DMS153 treated with DMSO at 0.1 percent for 48 hours (cell line): Measurements from ENCODE around the gene MTA3.
"Not testable (repeated sequence)": the region's sequence is repeated elsewhere in the genome, so short reads cannot be mapped to it uniquely, and the experiment has no call there.

Experiments used
- DNase-seq: peaks from one replicate; lab custom pipeline; 2025; ENCODE audit not compliant: unreplicated experiment; lab: John Stamatoyannopoulos, UW

Gene MTA3

GRCh38 chr2:42607101-42607637, 38.7 kb downstream of the MTA3 start:
- no peak for DNase-seq

DNA sequence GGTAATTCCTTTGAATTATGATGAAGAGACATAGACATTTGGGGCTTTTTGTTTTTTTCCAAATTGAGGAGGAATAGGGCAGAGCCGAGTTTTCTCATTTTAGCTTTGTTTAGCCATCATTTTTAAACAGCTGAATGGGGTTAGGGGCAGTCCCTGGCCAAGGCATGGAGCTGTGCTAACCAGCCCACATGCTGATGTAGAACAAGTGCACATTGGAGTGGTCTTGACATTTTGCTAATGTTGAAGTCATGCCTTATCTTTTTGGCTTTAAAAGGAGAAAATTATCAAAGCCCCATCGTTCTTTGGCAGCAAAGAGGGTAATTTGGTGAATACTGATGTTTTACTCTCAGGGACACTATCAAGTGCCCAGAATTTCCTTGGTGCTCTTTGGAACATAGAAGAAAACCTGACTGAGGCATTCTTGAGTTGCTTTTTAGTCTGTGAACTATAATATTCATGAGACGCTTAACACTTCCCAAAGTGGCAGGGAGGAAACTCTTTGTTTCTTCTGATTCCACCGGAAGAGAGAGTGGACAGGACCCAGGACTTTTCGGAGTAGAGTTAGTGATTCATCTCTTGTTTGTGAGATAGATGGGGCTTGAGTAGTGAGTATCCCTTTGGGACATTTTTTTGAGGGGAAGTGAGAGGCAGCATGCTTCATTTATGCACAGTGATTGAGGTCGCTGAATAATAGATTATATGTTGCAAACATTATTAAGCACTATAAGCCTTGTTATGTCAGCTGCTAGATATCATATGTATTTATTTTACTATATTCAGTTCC, 45.0 kb downstream of the MTA3 start:
- no peak for DNase-seq

GRCh38 chr2:42614838-42615237, 46.4 kb downstream of the MTA3 start:
- DNase-seq: no peak

DNA sequence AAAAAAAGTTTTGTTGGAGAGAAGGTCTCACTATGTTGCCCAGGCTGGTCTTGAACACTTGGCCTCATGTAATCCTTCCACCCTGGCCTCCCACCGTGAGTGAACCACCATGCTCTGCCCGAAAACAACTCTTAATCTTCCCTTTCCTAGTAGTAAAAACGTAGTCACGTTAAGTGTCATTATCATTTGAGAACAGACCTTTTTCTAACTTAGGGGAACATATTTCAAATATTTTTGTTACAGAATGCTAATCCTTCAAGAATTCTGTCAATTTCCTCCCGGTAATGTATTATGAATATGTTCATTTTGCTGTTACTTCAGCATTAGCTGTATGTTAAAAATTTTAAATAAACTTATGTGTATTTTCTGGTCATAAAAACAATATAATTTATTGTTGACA, 49.7 kb downstream of the MTA3 start:
- no peak for DNase-seq

- DNase-seq: no peak
These were observed 50.5 kb downstream of the MTA3 start for GRCh38 chr2:42618972-42619371.

DNA sequence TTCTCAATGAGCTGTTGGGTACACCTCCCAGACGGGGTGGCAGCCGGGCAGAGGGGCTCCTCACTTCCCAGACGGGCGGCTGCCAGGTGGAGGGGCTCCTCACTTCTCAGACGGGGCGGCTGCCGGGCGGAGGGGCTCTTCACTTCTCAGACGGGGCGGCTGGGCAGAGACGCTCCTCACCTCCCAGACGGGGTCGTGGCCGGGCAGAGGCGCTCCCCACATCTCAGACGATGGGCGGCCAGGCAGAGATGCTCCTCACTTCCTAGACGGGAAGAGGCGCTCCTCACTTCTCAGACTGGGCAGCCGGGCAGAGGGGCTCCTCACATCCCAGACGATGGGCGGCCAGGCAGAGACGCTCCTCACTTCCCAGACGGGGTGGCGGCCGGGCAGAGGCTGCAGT, 53.2 kb downstream of the MTA3 start:
- not testable (repeated sequence) for DNase-seq

DNA sequence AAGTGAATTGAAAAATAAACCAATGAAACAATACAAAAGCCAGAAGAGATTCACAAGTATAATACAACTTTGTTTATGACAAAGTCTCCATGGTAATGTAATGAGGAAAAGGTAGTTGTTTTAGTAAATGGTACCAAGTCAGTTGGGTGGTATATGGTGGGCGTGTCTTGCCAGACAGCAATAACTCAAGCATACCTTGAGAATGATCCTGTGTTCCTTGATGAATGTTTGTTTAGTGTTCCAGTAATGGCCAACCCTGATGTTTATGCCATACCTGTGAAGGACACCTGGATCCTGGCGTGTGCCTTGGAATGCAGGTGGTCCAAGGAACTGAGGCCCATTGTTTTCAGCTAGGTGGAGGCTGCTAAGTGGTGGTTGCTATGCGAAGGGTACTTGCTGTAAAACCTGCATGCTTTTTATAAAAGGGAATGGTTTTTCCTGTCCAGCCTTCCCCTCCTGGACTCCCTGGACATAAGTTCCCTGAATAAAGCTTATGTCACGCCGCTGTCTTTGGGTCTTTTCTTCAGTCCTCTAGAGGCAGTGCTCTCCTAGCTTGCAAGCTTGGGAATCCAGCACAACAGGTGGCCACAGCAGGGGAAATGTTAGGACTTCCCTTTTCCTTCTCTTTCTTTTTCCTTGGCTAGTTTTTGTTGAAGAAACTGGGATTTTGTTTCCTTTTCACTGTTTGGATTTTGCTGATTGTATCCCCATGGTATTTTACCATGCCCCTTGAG, 54.7 kb downstream of the MTA3 start:
- DNase-seq: no peak

GRCh38 chr2:42624047-42624446, 55.6 kb downstream of the MTA3 start:
- DNase-seq: no peak

GRCh38 chr2:42628024-42628423, 59.6 kb downstream of the MTA3 start:
- DNase-seq: not testable (repeated sequence)

GRCh38 chr2:42636934-42637333, 68.5 kb downstream of the MTA3 start:
- DNase-seq: no peak

- DNase-seq: no peak
These were observed 69.8 kb downstream of the MTA3 start for GRCh38 chr2:42638080-42638784.

GRCh38 chr2:42639340-42640077, 71.1 kb downstream of the MTA3 start:
- DNase-seq: no peak

GRCh38 chr2:42640261-42640660, 71.8 kb downstream of the MTA3 start:
- DNase-seq: no peak

- DNase-seq: not testable (repeated sequence)
These were observed 73.9 kb downstream of the MTA3 start for GRCh38 chr2:42642371-42642770.

- no peak for DNase-seq
These were observed 77.1 kb downstream of the MTA3 start for GRCh38 chr2:42645551-42645950.

DNA sequence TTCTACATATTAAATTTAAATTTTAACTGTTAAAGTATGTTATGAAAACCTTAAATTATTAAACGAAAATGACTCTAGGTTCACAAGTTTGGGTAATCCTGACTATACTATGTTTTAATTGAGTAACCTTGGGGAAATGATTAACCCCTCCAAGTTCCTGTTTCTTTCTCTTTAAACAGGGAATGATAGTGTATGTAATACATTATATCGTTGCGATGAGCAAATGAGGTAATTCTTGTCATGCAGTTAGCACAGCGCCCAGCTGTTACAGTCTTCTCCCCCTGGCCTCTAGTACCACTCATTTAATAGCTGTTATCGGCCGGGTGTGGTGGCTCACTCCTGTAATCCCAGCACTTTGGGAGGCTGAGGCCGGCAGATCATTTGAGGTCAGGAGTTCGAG, 80.4 kb downstream of the MTA3 start:
- no peak for DNase-seq

DNA sequence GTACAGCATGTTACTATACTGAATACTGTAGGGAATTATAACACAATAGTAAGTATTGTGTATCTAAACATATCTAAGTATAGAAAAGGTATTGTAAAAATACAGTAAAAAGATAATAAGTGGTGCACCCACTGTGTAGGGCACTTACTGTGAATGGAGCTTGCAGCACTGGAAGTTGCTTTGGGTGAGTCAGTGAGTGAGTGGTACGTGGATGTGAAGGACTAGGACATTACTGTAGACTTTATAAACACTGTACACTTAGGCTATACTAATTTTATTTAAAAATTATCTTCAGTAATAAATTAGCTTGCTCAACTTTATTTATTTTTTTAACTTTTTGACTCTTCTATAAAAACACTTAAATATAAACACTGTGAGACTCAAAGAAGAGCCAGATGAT, 82.6 kb downstream of the MTA3 start:
- DNase-seq: no peak

DNA sequence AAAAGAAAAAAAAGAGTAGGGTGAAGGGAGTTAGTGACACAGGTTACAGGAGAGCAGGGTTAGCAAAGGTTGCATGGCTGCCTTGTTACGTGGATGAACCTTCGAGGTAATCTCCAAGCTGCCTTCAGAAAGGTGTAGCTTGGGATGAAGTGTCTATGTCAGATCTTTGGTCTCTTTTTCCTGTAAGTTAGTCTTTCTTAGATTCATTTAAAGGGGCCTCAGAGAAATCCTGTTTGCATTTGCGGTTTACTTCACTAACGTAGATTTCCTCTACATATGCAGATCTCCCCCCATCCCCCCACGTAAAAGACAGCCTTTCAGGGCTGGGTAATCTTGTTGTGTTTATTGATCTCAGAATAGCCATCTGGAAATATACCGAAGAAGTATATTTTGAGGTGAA, 83.7 kb downstream of the MTA3 start:
- no peak for DNase-seq

DNA sequence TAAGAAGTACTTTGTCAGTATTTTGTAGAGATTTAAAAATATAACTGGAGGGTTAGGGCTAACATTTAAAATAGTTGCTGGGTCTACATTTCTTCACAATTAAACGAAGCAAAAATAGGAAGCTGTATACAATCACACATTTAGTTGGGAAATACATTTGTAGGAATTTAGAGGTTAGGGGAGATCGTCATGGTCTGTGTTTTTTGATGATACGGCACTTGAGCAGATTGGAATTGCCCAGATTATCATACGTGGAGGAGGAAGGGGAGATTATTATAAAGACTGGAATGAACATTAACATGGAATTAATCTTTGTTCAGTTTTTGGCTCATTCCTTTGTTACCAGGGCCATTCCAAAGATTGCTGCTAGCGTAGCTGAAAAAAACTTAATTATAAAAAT, 84.6 kb downstream of the MTA3 start:
- DNase-seq: no peak

DNA sequence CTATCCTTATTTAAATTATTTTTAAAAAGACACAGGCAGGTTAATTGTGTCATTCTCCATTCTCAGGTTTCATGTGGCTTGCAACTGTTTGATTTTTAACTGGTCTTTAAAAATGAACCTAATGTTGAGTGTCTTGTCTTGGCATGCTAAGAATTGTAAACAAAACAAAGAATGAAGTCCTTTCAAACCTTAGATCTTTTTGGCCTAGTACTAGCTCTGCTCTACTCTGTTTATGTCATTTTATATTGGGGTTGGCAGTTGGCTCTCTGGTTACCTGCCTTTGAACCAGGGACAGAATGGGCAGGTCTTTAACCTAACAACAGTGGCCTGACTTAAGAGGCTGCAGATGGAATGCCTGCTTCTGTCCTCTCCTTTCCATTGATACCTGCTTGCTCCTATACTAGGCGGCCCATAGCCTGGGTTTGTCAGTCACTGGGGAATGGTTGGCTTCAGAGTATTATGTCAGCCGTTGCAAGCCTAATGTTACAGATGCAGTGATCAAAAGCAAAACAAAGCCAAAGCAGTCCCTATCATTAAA, 85.5 kb downstream of the MTA3 start:
- no peak for DNase-seq

DNA sequence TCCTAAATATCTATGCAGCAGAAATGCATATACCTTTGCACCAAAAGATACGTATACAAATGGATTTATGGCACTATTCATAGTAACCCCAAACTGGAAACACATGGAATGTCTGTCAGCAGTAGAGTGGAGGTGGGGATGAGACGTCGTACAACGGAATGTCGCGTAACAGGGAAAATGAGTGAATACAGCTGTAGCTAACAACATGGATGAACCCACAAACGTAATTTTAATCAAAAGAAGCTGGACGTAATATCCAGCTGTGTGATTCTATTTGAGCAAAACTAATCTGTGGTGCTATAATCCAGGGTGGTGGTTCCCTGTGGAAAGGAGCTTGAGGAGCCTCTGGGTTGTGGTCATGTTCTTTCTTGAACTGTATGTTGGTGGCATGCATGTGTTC, 89.9 kb downstream of the MTA3 start:
- no peak for DNase-seq
